ENCODE data around the gene PTPRN2. TPM values are rescaled to one million over a fixed set of nuclear protein-coding genes. Genes with fewer than 3 reads are reported as not detected.

PTPRN2 gene
- total RNA-seq, 2 donors from 2014 or later = 0.72 to 0.79 TPM

DNA sequence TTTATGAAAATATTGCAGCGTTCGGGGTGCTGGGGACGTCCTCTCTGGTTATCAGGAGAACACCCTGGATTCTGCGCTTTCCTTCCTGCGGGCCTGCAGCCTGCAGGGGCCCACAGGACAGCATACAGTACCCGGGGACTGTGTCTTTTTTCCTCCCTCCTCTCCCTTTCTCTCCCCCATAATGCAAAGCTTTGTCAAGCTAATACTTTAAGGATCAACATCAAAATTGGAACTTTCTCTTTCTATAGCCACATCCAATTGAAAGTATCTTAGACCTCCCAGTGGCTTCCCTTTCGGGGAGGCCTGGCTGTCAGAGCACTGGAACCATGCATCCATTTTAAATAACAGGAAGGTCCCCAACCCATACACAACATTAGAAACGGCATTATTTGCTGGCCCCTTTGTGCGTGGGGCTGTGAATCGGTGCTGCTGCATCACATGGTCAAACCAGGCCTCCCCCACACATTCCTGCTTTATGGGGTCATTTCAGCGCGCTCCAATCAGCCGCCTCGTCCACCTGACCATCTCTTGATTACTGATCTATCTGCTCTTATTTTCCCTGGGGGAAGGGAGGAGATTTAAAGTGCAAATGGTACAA lies 745.8 kb downstream of the PTPRN2 start:
- Mint-ChIP-seq H3K4me3 (no peak overlapping the region), H3K36me3 (ENCODE audit: insufficient read depth in 2 of 2) (no peaks in the 10 kb centered on the region), H3K4me1 (ENCODE audit: low read depth) (no peaks in the 10 kb centered on the region), H3K27me3 (ENCODE audit: low read depth) (no peaks in the 10 kb centered on the region), H3K9me3 (no peaks in the 10 kb centered on the region), H3K27ac (no peak overlapping the region)
- DNase-seq (no peak), ATAC-seq (replicated peaks in 1 of 2) (no peak)

DNA sequence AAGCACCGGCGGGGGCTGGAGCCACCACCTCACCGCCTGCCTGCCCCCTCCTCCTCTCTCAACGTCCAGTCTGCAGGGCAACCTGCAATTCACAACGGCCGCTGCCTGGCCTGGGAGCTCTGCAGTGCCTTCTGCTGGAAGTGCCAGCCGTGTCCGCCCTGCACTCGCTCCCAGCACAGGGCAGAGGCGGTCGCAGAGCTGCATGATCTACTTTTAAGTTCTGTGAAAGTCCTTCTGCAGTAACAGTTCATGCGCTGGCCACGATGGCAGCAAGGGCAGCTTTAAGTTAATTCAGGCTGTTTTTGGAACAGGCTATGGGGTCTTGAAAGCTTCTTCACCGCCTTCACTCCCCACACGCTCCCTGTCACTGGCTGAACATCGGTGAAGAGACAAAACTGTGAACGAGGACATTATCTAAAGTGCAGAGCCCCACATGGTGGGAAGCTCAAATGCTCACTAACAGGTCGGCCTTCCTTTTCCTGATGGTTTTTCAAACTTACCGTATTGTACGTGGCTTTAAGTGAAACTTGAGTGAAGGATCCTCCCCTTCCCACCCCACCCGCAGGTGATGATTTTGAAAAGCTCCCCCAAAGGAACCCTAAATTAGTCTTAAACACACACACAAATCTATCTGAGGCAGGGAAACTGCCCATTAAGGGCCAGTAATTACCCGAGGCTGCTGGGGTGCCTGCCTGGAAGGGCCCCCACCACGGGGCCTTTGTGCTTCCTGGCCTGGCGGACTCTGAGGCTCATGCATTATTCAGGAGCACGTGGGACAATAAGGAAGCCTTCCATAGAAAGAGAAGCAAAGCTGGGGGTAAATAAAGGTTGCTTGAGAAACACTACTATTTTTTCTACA lies 746.5 kb downstream of the PTPRN2 start:
- H3K27ac Mint-ChIP-seq = no peak overlapping the region
- DNase-seq = no peak
- H3K4me3 Mint-ChIP-seq = no peak overlapping the region
- no peaks in the 10 kb centered on the region for H3K27me3 Mint-ChIP-seq (ENCODE audit: low read depth)
- no peaks in the 10 kb centered on the region for H3K4me1 Mint-ChIP-seq (ENCODE audit: low read depth)
- no peaks in the 10 kb centered on the region for H3K9me3 Mint-ChIP-seq
- H3K36me3 Mint-ChIP-seq (ENCODE audit: insufficient read depth in 2 of 2) = no peaks in the 10 kb centered on the region
- ATAC-seq (replicated peaks in 1 of 2) = no peak

DNA sequence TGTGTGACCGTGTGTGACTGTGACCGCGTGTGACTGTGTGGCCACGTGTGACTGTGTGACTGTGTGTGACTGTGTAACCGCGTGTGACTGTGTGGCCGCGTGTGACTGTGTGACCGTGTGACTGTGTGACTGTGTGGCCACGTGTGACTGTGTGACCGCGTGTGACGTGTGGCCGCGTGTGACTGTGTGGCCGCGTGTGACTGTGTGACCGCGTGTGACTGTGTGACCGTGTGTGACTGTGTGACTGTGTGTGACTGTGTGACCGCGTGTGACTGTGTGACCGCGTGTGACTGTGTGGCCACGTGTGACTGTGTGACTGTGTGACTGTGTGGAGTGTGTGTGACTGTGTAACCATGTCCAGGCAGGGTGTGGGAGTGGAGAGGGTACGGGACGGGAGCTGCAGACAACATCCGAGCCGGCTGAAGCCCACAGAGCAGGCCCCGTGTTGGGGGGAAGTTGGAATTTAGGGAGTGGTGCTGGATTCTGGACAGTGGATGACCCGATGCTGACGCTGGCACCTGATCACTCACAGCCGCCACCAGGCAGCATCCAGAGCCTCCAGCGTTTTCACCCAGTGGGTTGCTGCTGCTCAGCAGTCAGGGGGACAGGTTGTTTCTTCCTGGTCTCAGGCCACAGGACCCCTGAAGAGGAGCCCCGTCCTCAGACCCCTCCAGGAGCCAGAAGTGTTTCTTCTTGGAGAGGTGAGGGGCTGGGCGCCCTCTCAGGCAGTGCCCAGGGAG lies 747.3 kb downstream of the PTPRN2 start:
- Mint-ChIP-seq H3K9me3 (no peaks in the 10 kb centered on the region), H3K4me1 (ENCODE audit: low read depth) (no peaks in the 10 kb centered on the region), H3K36me3 (ENCODE audit: insufficient read depth in 2 of 2) (no peaks in the 10 kb centered on the region), H3K4me3 (no peak overlapping the region), H3K27me3 (ENCODE audit: low read depth) (no peaks in the 10 kb centered on the region), H3K27ac (no peak overlapping the region)
- DNase-seq (no peak), ATAC-seq (replicated peaks in 1 of 2) (no peak)

DNA sequence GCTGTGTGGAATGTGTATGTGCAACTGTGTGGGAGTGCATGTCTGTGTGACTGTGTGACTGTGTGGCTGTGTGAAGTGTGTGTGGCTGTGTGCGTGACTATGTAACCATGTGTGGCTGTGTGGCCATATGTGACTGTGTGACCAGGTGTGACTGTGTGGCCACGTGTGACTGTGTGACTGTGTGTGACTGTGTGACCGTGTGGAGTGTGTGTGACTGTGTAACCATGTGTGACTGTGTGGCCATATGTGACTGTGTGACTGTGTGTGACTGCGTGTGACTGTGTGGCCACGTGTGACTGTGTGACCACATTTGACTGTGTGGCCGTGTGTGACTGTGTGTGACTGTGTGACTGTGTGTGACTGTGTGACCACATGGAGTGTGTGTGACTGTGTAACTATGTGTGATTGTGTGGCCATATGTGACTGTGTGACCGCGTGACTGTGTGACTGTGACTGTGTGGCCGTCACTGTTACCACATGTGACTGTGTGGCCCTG lies 747.9 kb downstream of the PTPRN2 start:
- Mint-ChIP-seq H3K9me3 (no peaks in the 10 kb centered on the region), H3K36me3 (ENCODE audit: insufficient read depth in 2 of 2) (no peaks in the 10 kb centered on the region), H3K4me3 (no peak overlapping the region), H3K4me1 (ENCODE audit: low read depth) (no peaks in the 10 kb centered on the region), H3K27ac (no peak overlapping the region), H3K27me3 (ENCODE audit: low read depth) (no peaks in the 10 kb centered on the region)
- DNase-seq (no peak), ATAC-seq (replicated peaks in 1 of 2) (no peak)

DNA sequence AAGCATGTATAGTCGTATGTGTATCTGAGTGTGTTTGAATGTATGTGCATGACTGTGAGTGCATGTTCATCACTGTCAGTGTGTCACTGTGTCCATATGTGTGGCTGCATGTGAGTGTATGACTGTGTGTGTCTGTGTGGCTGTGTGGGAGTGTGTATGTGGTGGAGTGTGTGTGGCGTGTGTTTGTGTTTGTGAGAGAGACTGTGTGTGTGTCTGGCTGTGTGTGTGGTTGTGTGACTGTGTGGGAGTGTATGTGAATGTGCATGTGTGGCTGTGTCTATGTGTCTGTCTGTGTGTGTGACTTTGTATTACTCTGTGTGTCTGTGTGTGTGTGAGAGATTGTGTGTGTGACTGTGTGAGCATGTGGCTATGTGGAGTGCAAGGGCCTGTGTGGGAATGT lies 748.4 kb downstream of the PTPRN2 start:
- H3K4me3 Mint-ChIP-seq = no peak overlapping the region
- H3K4me1 Mint-ChIP-seq (ENCODE audit: low read depth) = no peaks in the 10 kb centered on the region
- H3K9me3 Mint-ChIP-seq = no peaks in the 10 kb centered on the region
- H3K36me3 Mint-ChIP-seq (ENCODE audit: insufficient read depth in 2 of 2) = no peaks in the 10 kb centered on the region
- DNase-seq (no peak), ATAC-seq (replicated peaks in 1 of 2) (no peak)
- no peak overlapping the region for H3K27ac Mint-ChIP-seq
- no peaks in the 10 kb centered on the region for H3K27me3 Mint-ChIP-seq (ENCODE audit: low read depth)

DNA sequence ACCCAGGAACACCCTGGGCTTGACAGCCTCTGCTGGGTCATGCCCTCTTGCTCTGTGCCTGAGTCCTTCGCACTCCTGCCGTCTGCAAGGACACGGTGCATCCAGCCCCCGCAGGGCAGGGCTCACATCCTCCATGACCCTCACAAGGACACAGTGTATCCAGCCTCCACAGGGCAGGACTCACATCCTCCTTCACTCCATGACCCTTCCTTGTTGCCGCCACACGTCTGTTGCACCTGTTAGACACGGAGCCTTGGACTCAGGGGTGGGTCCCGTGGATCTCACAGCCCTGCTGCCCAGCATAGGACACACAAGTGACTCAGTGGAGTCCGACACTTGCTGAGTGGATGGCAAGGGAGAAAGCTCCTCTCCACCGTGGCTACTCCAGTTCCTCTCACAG lies 750.1 kb downstream of the PTPRN2 start:
- DNase-seq (no peak), ATAC-seq (replicated peaks in 1 of 2) (no peak)
- Mint-ChIP-seq H3K27ac (no peak overlapping the region), H3K4me1 (ENCODE audit: low read depth) (no peaks in the 10 kb centered on the region), H3K27me3 (ENCODE audit: low read depth) (no peaks in the 10 kb centered on the region), H3K9me3 (no peaks in the 10 kb centered on the region), H3K36me3 (ENCODE audit: insufficient read depth in 2 of 2) (no peaks in the 10 kb centered on the region), H3K4me3 (no peak overlapping the region)

DNA sequence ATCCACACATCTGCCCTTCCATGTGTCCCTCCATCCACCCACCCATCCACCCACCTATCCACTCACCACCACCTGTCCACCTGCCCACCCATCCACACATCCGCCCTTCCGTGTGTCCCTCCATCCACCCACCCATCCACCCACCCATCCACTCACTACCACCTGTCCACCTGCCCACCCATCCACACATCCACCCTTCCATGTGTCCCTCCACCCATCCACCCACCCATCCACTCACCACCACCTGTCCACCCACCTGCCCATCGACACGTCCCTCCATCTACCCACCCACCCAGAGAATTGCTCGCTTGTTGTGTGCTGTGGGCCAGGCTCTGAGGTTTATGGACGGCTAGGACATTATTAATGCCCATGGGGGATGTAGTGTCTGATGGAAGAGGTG lies 750.6 kb downstream of the PTPRN2 start:
- no peak overlapping the region for H3K27ac Mint-ChIP-seq
- ATAC-seq (replicated peaks in 1 of 2) (no peak), DNase-seq (no peak)
- no peaks in the 10 kb centered on the region for H3K36me3 Mint-ChIP-seq (ENCODE audit: insufficient read depth in 2 of 2)
- H3K27me3 Mint-ChIP-seq (ENCODE audit: low read depth) = no peaks in the 10 kb centered on the region
- no peak overlapping the region for H3K4me3 Mint-ChIP-seq
- no peaks in the 10 kb centered on the region for H3K4me1 Mint-ChIP-seq (ENCODE audit: low read depth)
- no peaks in the 10 kb centered on the region for H3K9me3 Mint-ChIP-seq

DNA sequence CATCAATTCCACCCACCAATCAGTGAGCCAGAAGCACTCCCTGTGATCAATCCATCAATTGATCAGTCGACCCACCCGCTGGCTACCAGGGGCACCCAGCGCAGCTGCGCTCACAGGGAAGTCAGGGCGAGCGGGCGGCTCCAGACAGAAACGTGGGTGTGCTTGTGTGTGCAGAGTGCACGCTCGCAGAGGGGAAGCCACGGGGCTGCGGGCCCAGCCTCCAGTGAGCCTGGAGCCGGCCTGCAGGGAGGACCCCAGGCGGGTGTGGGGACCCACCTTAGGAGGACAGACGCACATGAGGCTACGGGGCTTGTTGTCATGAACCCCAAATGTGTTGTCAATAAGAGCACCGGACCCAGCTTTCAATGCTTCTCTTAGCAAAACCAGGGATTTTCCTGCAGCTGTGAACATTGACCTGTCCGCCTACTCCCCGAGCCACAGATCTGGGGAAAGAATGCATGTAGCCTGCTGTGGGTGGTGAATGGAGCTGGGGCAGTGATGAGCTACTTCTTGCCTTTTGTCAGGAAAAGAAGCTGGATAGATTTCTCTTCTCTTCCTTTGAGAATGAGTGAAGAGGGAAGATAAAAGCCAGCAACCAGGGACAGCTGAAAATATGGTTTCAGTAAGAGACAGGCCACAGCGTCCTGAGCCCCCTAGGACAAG lies 753.0 kb downstream of the PTPRN2 start:
- Mint-ChIP-seq H3K9me3 (no peaks in the 10 kb centered on the region), H3K4me3 (no peak overlapping the region), H3K27ac (no peak overlapping the region), H3K27me3 (ENCODE audit: low read depth) (no peaks in the 10 kb centered on the region), H3K4me1 (ENCODE audit: low read depth) (no peaks in the 10 kb centered on the region), H3K36me3 (ENCODE audit: insufficient read depth in 2 of 2) (no peaks in the 10 kb centered on the region)
- DNase-seq (no peak), ATAC-seq (replicated peaks in 1 of 2) (no peak)

DNA sequence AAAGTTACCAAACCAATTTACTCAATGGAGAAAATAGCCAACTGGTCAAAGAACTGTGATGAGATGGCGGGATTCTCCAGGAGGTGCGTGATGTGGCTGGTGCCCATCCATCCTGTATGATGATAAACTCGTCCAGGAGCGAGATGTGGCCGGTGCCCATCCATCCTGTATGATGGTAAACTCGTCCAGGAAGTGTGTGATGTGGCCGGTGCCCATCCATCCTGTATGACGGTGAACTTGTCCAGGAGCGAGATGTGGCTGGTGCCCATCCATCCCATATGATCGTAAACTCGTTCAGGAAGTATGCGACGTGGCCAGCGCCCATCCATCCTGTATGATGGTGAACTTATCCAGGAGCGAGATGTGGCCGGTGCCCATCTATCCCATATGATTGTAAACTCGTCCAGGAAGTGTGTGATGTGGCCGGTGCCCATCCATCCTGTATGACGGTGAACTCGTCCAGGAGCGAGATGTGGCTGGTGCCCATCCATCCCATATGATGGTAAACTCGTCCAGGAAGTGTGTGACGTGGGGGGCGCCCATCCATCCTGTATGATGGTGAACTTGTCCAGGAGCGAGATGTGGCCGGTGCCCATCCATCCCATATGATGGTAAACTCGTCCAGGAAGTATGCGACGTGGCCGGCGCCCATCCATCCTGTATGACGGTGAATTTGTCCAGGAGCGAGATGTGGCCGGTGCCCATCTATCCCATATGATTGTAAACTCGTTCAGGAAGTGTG lies 754.6 kb downstream of the PTPRN2 start:
- H3K27ac Mint-ChIP-seq = no peak overlapping the region
- peaks cover 2% of the 10 kb centered on the region for H3K4me1 Mint-ChIP-seq (ENCODE audit: low read depth)
- H3K36me3 Mint-ChIP-seq (ENCODE audit: insufficient read depth in 2 of 2) = no peaks in the 10 kb centered on the region
- ATAC-seq (replicated peaks in 1 of 2) (no peak), DNase-seq (no peak)
- no peaks in the 10 kb centered on the region for H3K9me3 Mint-ChIP-seq
- no peaks in the 10 kb centered on the region for H3K27me3 Mint-ChIP-seq (ENCODE audit: low read depth)
- H3K4me3 Mint-ChIP-seq = no peak overlapping the region

DNA sequence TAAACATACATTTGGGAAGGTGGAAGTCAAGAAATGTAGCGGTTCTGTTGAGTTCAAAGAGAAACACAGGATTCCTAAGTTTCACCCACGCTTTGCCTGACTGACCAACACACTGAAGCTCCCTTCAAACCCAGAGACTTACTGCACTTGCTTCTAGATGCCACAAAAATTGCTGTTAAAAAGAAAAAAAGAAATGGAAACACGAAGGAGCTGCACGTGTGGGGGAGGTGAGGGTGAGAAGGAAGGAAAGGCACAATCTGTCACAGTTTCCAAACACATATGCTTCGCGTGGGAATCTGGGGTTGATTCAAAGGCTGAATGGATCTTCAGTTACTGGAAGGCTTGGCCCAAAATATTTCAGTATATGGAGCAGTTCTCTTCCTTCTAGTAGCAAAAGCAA lies 755.2 kb downstream of the PTPRN2 start:
- H3K27ac Mint-ChIP-seq = no peak overlapping the region

DNA sequence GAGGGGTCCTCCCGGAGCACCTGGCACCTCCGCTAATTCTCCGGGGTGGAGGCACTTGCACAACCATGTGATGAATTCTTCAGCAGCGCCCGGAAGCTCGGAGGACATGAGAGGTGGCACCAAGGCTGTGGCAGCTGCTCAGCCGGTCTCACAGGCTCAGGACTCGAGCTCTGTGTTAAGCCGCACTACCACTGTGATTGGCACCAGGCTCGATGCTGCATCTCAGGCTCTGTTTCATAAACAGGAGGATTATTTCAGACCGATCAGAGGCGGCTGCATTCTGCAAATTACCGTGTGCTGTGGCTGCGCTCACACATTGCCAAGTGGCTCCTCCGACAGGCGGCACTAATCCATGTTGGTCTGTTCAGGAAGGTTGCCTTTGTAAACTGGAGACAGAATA lies 755.6 kb downstream of the PTPRN2 start:
- no peak for ATAC-seq (replicated peaks in 1 of 2)
- no peaks in the 10 kb centered on the region for H3K9me3 Mint-ChIP-seq
- H3K27ac Mint-ChIP-seq = no peak overlapping the region
- H3K27me3 Mint-ChIP-seq (ENCODE audit: low read depth) = no peaks in the 10 kb centered on the region
- H3K36me3 Mint-ChIP-seq (ENCODE audit: insufficient read depth in 2 of 2) = no peaks in the 10 kb centered on the region
- no peak for DNase-seq
- peaks cover 12% of the 10 kb centered on the region for H3K4me1 Mint-ChIP-seq (ENCODE audit: low read depth)
- no peak overlapping the region for H3K4me3 Mint-ChIP-seq

More for the DNA sequence above, 755.2 kb downstream of the PTPRN2 start:
- peaks cover 8% of the 10 kb centered on the region for H3K4me1 Mint-ChIP-seq (ENCODE audit: low read depth)
- ATAC-seq (replicated peaks in 1 of 2) (no peak), DNase-seq (no peak)
- H3K27me3 Mint-ChIP-seq (ENCODE audit: low read depth) = no peaks in the 10 kb centered on the region
- H3K36me3 Mint-ChIP-seq (ENCODE audit: insufficient read depth in 2 of 2) = no peaks in the 10 kb centered on the region
- H3K9me3 Mint-ChIP-seq = no peaks in the 10 kb centered on the region
- H3K4me3 Mint-ChIP-seq = no peak overlapping the region

DNA sequence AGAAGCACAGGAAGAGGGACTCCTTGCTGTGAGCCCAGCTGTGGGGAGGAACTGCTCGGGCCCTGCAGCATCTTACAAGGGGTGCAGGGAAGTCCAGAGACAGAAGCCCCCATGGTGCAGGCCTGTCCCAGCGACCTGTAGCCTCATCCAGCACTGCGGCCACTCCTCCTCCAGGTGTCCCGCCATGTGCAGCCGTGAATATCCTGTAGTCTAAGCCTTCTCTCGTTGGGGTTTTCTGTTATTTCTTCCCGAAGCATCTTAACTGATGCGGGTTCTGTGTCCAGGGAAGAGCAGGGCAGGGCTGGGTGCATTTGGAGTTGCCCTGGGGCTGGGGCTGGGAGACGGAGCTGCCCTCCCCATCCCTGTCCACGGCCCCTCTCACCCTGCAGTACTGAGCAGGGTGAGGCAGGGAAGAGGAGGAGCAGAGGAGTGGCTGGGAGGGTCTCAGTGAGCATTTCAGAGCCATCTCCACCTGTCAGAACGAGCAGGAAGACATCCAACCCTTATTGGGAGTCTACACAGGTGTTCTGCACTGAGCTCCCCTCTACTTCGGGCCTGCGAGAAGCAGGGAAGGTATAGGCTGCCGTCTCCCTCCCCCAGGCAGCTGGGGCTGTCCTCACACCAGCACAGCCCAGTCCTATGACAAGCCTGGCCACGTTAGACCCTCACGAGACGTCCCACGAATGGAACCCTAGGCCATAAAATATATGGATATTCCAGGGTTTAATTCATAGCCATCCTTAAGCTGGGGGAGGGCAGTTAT lies 756.3 kb downstream of the PTPRN2 start:
- H3K36me3 Mint-ChIP-seq (ENCODE audit: insufficient read depth in 2 of 2) = no peaks in the 10 kb centered on the region
- H3K27me3 Mint-ChIP-seq (ENCODE audit: low read depth) = no peaks in the 10 kb centered on the region
- H3K27ac Mint-ChIP-seq = no peak overlapping the region
- H3K4me3 Mint-ChIP-seq = no peak overlapping the region
- H3K9me3 Mint-ChIP-seq = no peaks in the 10 kb centered on the region
- DNase-seq (no peak), ATAC-seq (replicated peaks in 1 of 2) (no peak)
- peaks cover 17% of the 10 kb centered on the region for H3K4me1 Mint-ChIP-seq (ENCODE audit: low read depth)
